ENCODE measurements around the gene RGS5.
"Not testable (repeated sequence)": the region's sequence is repeated elsewhere in the genome, so short reads cannot be mapped to it uniquely, and the experiment has no call there.

Gene RGS5

GRCh38 chr1:163202833-163203451, at the start of gene RGS5:
Gene RGS5 (minus strand): TSS chr1:163202916. CDS start chr1:163202835, 81 bp downstream.
- peak; percentile 90 for DNase-seq (ENCODE audit: low read depth, low spot score)

- DNase-seq (ENCODE audit: low read depth, low spot score), result no peak
Observed at GRCh38 chr1:163250382-163250974, 47.8 kb upstream of the RGS5 start.

GRCh38 chr1:163248064-163248463, 45.3 kb upstream of the RGS5 start:
- DNase-seq (ENCODE audit: low read depth, low spot score), result no peak

GRCh38 chr1:163244648-163245047, 41.9 kb upstream of the RGS5 start:
- DNase-seq (ENCODE audit: low read depth, low spot score), result not testable (repeated sequence)

GRCh38 chr1:163241746-163242145, 39.0 kb upstream of the RGS5 start:
- no peak for DNase-seq (ENCODE audit: low read depth, low spot score)

- DNase-seq (ENCODE audit: low read depth, low spot score), result no peak
Observed at GRCh38 chr1:163240705-163241104, 38.0 kb upstream of the RGS5 start.

GRCh38 chr1:163233643-163234042, 30.9 kb upstream of the RGS5 start:
- DNase-seq (ENCODE audit: low read depth, low spot score), result not testable (repeated sequence)

GRCh38 chr1:163231385-163231784, 28.7 kb upstream of the RGS5 start:
- no peak for DNase-seq (ENCODE audit: low read depth, low spot score)

- no peak for DNase-seq (ENCODE audit: low read depth, low spot score)
Observed at GRCh38 chr1:163230827-163231226, 28.1 kb upstream of the RGS5 start.

GRCh38 chr1:163228271-163228670, 25.6 kb upstream of the RGS5 start:
- not testable (repeated sequence) for DNase-seq (ENCODE audit: low read depth, low spot score)

- no peak for DNase-seq (ENCODE audit: low read depth, low spot score)
Observed at GRCh38 chr1:163227126-163227525, 24.4 kb upstream of the RGS5 start.

GRCh38 chr1:163213626-163214025, 10.9 kb upstream of the RGS5 start:
- DNase-seq (ENCODE audit: low read depth, low spot score), result no peak

- DNase-seq (ENCODE audit: low read depth, low spot score), result no peak
Observed at GRCh38 chr1:163211667-163212066, 9.0 kb upstream of the RGS5 start.

GRCh38 chr1:163205513-163205912, 2.8 kb upstream of the RGS5 start:
- no peak for DNase-seq (ENCODE audit: low read depth, low spot score)

GRCh38 chr1:163203561-163203960, 845 bp upstream of the RGS5 start:
- no peak for DNase-seq (ENCODE audit: low read depth, low spot score)

GRCh38 chr1:163201906-163202305, 810 bp downstream of the RGS5 start:
- no peak for DNase-seq (ENCODE audit: low read depth, low spot score)

GRCh38 chr1:163197022-163197421, 5.7 kb downstream of the RGS5 start:
- DNase-seq (ENCODE audit: low read depth, low spot score), result no peak

- DNase-seq (ENCODE audit: low read depth, low spot score), result no peak
Observed at GRCh38 chr1:163196449-163196787, 6.3 kb downstream of the RGS5 start.

GRCh38 chr1:163195728-163196448, 6.8 kb downstream of the RGS5 start:
- DNase-seq (ENCODE audit: low read depth, low spot score), result no peak

GRCh38 chr1:163191301-163191700, 11.4 kb downstream of the RGS5 start:
- DNase-seq (ENCODE audit: low read depth, low spot score), result no peak

GRCh38 chr1:163188947-163189346, 13.8 kb downstream of the RGS5 start:
- DNase-seq (ENCODE audit: low read depth, low spot score), result no peak

GRCh38 chr1:163187849-163188248, 14.9 kb downstream of the RGS5 start:
- no peak for DNase-seq (ENCODE audit: low read depth, low spot score)

GRCh38 chr1:163186862-163187261, 15.9 kb downstream of the RGS5 start:
- no peak for DNase-seq (ENCODE audit: low read depth, low spot score)
